Lung (tissue), 12 donors: ENCODE measurements around the gene C6orf163. TPM values are rescaled to one million over a fixed set of nuclear protein-coding genes. Genes with fewer than 3 reads are reported as not detected.
A peak's percentile ranks its signal among the peaks of the same experiment; 100 is the strongest.

ENCODE experiments used
- ATAC-seq: fragments of 200-7000 bp; cut with Tn5 transposase; one replicate; pipeline ENCODE4 v1.9.1; 2020; ENCODE audit warnings: moderate number of reproducible peaks; ENCODE audit not compliant: insufficient read depth, low FRiP score
- DNase-seq, 3 donors: peaks; one replicate each; pipeline ENCODE4 v3.0.0-alpha.2; 2013 to 2017
- H3K27ac ChIP-seq, 2 donors: one replicate each; pipeline ENCODE4 v1.5.1; 2013; ENCODE audit warnings: mild to moderate bottlenecking in 2 of 2, moderate library complexity in 2 of 2, control low read depth in 1 of 2, inconsistent platforms in 1 of 2, low read depth in 1 of 2, low read length in 1 of 2
- H3K27me3 ChIP-seq, 3 donors: one replicate each; pipeline ENCODE4 v1.5.1; 2013; ENCODE audit warnings: low read length in 2 of 3; ENCODE audit not compliant: control insufficient read depth in 3 of 3, insufficient read depth in 3 of 3
- H3K36me3 ChIP-seq, 4 donors: one replicate each; pipeline ENCODE4 v1.5.1; 2013; ENCODE audit warnings: low read length in 4 of 4, mild to moderate bottlenecking in 1 of 4, moderate library complexity in 1 of 4; ENCODE audit not compliant: control insufficient read depth in 4 of 4, insufficient read depth in 4 of 4
- H3K4me1 ChIP-seq, 5 donors: one replicate each; pipeline ENCODE4 v1.5.1; 2013; ENCODE audit warnings: low read length in 5 of 5, mild to moderate bottlenecking in 2 of 5, moderate library complexity in 1 of 5; ENCODE audit not compliant: control insufficient read depth in 5 of 5, insufficient read depth in 5 of 5
- H3K4me3 ChIP-seq: one replicate; pipeline ENCODE4 v1.5.1; 2013; ENCODE audit warnings: mild to moderate bottlenecking, control low read depth, moderate library complexity
- H3K9ac ChIP-seq, 2 donors: one replicate each; pipeline ENCODE4 v1.5.1; 2013; ENCODE audit warnings: low read length in 2 of 2, control low read depth in 1 of 2; ENCODE audit not compliant: insufficient read depth in 1 of 2
- H3K9me3 ChIP-seq, 4 donors: one replicate each; pipeline ENCODE4 v1.5.1; 2013; ENCODE audit warnings: low read length in 3 of 4, mild to moderate bottlenecking in 1 of 4, moderate library complexity in 1 of 4; ENCODE audit not compliant: control insufficient read depth in 4 of 4, insufficient read depth in 3 of 4
- CTCF ChIP-seq: IDR thresholded peaks from 2 replicates; pipeline ENCODE4 v1.5.1; 2012; ENCODE audit warnings: mild to moderate bottlenecking; ENCODE audit errors: control extremely low read depth, extremely low read depth
- WGBS, 2 donors: extraction: QIAGEN DNeasy Blood & Tissue Kit; methylation state at CpG; one replicate each; pipeline ENCODE4 v1.1.7; 2013; 5-methylcytosine and 5-hydroxymethylcytosine counted together
- polyA plus RNA-seq, 2 donors: library from polyadenylated mRNA; stranded (reverse); fragments of 200-250 nt; gene quantifications; one replicate each; pipeline ENCODE4 v1.2.1, GENCODE V29; 2013
- total RNA-seq, 2 donors: library from RNA; depleted of rRNA in 1 of 2; stranded (reverse); fragments of >200 nt in 1 of 2; gene quantifications; one replicate each; pipeline ENCODE4 v1.2.1, GENCODE V29; 2014 to 2021
- donor health status: control.
- donor health status: control.
- donor health status: Bipolar disorder and iron deficiency.
- donor health status: healthy.
- donor health status: DM: yes; HTN: yes; CAD: no.

The C6orf163 gene
- total and polyA plus RNA-seq, 4 donors = 0.21 to 11.5 (median 1.6) TPM

GRCh38 chr6:87366899-87367298 lies 22.3 kb downstream of the C6orf163 start:
- H3K27me3 ChIP-seq = no peaks in the 10 kb centered on the region
- WGBS, 2 donors = 90 to 95% methylated on average over 3 of the region's 3 CpGs
- no peak for TF ChIP-seq CTCF

GRCh38 chr6:87373377-87373776 lies 28.8 kb downstream of the C6orf163 start:
- H3K4me3 ChIP-seq = no peak overlapping the region
- no peaks in the 10 kb centered on the region for H3K4me1 ChIP-seq
- H3K27me3 ChIP-seq = no peaks in the 10 kb centered on the region
- no peaks in the 10 kb centered on the region for H3K36me3 ChIP-seq
- no peak overlapping the region for H3K9ac ChIP-seq
- 98 to 100% methylated on average over 2 of the region's 2 CpGs for WGBS, 2 donors
- peaks cover 0 to 6% (median 0%) of the 10 kb centered on the region in 4 donors for H3K9me3 ChIP-seq
- ATAC-seq = no peak
- no peak for DNase-seq
- no peak overlapping the region for H3K27ac ChIP-seq
- no peak for TF ChIP-seq CTCF

More at GRCh38 chr6:87366899-87367298, 22.3 kb downstream of the C6orf163 start:
- H3K9me3 ChIP-seq = peaks cover 0 to 9% (median 1%) of the 10 kb centered on the region in 4 donors
- H3K4me1 ChIP-seq = no peaks in the 10 kb centered on the region
- no peaks in the 10 kb centered on the region for H3K36me3 ChIP-seq
- no peak overlapping the region for H3K27ac ChIP-seq
- ATAC-seq (no peak), DNase-seq (no peak)
- no peak overlapping the region for H3K4me3 ChIP-seq
- H3K9ac ChIP-seq = no peak overlapping the region

- 81 to 87% methylated on average over 2 of the region's 2 CpGs for WGBS, 2 donors
- no peak for ATAC-seq
- peak in 1 of 3 donors; percentile 11 for DNase-seq
- Histone ChIP-seq H3K27ac (no peak overlapping the region), H3K4me3 (no peak overlapping the region), H3K9ac (no peak overlapping the region), H3K4me1 (no peaks in the 10 kb centered on the region), H3K36me3 (no peaks in the 10 kb centered on the region), H3K27me3 (no peaks in the 10 kb centered on the region), H3K9me3 (no peaks in the 10 kb centered on the region)
- TF ChIP-seq CTCF = no peak
These were observed 30.7 kb downstream of the C6orf163 start for GRCh38 chr6:87375315-87375714.

GRCh38 chr6:87376643-87377042 lies 32.0 kb downstream of the C6orf163 start:
- no peak for ATAC-seq
- 94 to 97% methylated on average over 2 of the region's 2 CpGs for WGBS, 2 donors
- DNase-seq = no peak
- Histone ChIP-seq H3K9ac (no peak overlapping the region), H3K4me1 (no peaks in the 10 kb centered on the region), H3K27ac (no peak overlapping the region), H3K4me3 (no peak overlapping the region), H3K36me3 (no peaks in the 10 kb centered on the region), H3K27me3 (no peaks in the 10 kb centered on the region), H3K9me3 (no peaks in the 10 kb centered on the region)
- TF ChIP-seq CTCF = no peak
